ENCODE results near the gene DAB1.

DAB1 gene

GRCh38 chr1:57410508-57410907 lies 13.4 kb downstream of the DAB1 start:
- DNase-seq: no peak

GRCh38 chr1:57407928-57408327 lies 15.9 kb downstream of the DAB1 start:
- no peak for DNase-seq

- DNase-seq: no peak
These were observed 17.4 kb downstream of the DAB1 start for GRCh38 chr1:57406428-57406970.

DNA sequence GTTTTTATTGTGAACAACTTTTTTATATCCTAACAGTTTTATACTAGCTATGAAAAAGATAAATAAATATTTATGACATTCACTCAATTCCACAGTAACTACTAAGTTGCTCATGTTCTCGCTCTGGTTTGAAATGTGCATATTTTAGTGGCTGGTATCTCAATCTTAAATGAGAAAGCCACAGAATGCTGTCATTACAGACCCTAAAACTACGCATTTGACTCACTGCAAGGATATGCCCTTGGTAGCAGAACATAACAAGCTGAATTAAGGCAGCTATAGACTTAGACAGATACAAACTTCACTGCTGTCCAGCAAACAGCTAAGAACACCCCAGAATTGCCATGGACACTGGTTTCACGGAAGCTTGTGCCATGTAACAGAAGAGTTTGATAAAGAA lies 19.0 kb downstream of the DAB1 start:
- DNase-seq: no peak

DNA sequence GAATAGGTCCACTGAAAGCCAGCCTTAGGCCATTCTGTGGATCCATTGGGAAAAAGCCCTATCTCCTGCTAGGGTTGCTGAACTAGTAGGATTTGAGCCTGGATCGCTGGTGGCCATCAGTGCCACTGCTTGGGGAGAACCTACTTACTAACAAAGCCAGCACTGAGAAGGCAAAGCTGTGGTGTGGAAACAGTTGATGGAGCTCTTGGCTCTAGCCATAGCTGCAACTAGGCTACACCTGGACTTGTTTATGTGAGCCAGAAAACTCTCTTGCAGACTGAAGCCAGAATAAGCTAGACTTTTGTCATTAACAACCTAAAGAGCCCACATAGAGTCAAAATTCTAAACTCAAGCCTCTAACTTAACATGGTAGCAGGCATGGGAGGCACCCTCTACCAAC lies 20.7 kb downstream of the DAB1 start:
- no peak for DNase-seq

GRCh38 chr1:57401671-57402070 lies 22.2 kb downstream of the DAB1 start:
- no peak for DNase-seq

DNA sequence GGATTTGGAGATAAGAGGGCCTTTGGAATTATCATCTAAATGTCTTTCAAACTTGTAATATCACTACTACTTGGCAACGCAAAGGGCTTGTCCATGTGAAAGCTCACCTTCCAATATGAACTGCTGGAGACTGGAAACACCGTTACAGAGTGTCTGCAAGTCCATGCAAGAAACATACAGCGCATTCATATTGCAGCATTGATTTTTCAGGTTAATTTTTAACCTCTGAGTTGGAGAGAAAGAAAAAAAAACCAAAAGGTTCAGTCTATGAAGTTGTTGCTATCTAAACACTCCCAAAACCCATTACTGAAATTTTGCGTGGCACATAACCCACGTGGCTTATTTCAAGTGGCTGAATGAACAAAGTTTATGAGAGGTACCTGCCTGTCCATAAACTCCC lies 23.8 kb downstream of the DAB1 start:
- DNase-seq: no peak

DNA sequence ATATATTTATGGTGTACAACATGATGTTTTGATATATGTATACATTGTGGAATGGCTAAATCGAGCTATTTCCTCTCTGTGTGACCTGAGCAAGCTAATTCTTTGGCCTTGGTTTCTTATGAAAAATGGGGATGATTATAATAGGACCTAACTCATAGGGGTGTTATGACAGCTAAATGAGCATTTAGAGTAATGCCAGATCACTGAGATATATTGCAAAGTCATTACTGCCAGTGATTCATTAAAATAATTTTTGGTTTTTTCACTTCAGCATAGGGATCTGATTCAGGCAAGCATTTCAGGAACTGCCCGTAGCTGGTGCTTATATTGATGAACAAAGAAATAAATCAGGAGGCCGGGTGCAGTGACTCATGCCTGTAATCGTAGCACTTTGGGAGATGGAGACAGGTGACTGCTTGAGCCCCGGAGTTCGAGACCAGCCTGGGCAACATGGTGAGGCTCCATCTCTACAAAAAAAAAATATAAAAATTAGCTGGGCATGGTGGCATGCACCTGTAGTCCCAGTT lies 30.7 kb downstream of the DAB1 start:
- no peak for DNase-seq

GRCh38 chr1:57385336-57385735 lies 38.5 kb downstream of the DAB1 start:
- no peak for DNase-seq

- DNase-seq: no peak
These were observed 39.0 kb downstream of the DAB1 start for GRCh38 chr1:57384901-57385300.

GRCh38 chr1:57384284-57384683 lies 39.6 kb downstream of the DAB1 start:
- no peak for DNase-seq

DNA sequence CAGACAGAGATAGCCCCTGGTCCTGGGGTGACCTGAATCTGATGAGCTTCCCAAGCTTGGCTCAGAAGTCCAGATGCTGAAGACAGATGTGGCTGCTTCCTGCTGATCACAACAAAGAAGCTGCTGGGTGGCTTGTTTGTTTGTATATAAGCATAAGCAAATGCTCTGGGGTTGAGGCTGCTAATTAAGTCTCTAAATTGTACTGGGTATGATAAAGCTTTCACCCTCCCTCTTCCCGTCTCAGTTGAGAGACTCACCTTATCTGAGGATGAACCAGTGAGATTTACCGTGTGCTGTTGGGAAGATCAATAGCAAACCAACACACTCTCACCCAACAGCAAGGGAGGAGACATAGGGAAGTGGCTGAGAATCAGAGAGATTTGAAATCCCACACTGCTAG lies 42.0 kb downstream of the DAB1 start:
- no peak for DNase-seq

GRCh38 chr1:57381426-57381825 lies 42.4 kb downstream of the DAB1 start:
- DNase-seq: no peak

- DNase-seq: no peak
These were observed 42.9 kb downstream of the DAB1 start for GRCh38 chr1:57380923-57381322.

DNA sequence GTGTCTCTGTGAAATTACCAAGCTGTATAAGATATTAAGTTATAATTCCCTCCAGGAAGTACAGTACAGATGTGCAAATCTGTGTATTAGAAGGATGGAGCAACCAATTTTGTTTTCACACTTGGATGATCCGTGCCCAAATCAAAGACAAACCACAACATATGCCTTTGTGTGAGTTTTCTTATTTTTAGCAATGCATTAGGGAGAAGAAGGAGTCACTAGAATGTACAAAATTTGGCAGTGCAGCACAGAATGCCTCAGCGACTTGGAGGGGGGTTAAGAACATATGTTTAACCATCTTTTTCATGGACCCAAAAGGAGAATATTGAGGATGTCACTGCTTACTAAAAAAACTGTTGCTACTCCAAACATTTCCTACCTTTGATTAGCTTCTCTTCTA lies 45.3 kb downstream of the DAB1 start:
- DNase-seq: no peak

- DNase-seq: no peak
These were observed 46.3 kb downstream of the DAB1 start for GRCh38 chr1:57377339-57378139.

GRCh38 chr1:57376041-57376440 lies 47.8 kb downstream of the DAB1 start:
- DNase-seq: no peak

GRCh38 chr1:57369889-57370288 lies 54.0 kb downstream of the DAB1 start:
- DNase-seq: no peak

- DNase-seq: no peak
These were observed 55.9 kb downstream of the DAB1 start for GRCh38 chr1:57367945-57368344.

- no peak for DNase-seq
These were observed 60.2 kb downstream of the DAB1 start for GRCh38 chr1:57363643-57364042.

- DNase-seq: no peak
These were observed 60.7 kb downstream of the DAB1 start for GRCh38 chr1:57363165-57363564.

GRCh38 chr1:57362480-57362879 lies 61.4 kb downstream of the DAB1 start:
- no peak for DNase-seq

DNA sequence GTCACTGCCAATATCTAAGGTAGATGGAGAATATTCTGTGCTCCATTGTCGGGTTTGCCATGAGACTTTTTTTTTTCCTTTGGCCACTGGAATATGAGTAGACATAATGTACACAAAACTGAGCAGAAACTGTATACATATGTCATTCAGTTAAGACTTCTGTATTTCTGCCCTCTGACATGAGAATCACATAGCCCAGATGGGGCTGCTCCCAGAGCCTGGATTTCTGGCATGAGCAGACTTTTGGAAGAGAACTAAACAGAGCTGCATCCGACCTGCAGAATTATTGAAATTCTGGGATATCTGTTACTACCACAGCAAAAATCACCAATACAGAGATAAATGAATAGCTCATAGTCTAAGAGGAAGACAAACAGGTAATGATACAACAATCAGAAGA lies 62.3 kb downstream of the DAB1 start:
- DNase-seq: no peak

DNA sequence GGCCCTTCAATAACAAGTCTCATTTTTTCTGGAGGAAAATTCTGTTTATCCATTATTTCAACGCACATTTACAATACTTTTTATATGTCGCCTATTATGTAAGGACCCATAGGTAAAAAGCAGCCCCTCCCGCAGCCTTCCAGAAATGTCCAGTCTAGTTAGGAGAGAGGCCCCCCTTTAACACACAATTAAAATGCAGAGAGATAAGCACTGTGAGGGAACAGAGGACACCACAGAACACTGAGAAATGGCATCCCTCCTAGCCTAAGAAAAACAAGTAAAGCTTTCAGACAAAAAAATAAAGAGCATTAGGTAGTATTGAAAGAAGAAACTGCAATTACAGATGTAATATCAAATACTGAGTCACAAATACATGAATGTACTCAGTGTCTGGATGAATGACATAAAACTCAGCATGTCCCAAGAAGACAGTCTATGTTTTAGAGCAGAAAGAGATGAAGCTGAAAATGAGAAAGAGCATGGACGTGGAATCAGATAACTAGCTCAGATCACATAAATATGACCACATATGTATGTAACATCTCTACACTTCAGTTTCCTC lies 62.9 kb downstream of the DAB1 start:
- no peak for DNase-seq

Measured in activated CD4-positive, CD25-positive, alpha-beta regulatory T cell (primary cell).